HepG2 (cell line): ENCODE measurements around the gene SMAD3. TPM values are rescaled to one million over a fixed set of nuclear protein-coding genes. Genes with fewer than 3 reads are reported as not detected.

Source experiments
- BCL6 ChIP-seq: IDR thresholded peaks from 2 replicates; pipeline ENCODE4 v1.6.1; 2016; ENCODE audit warnings: missing genetic modification reagents, missing compliant biosample characterization
- POLR2AphosphoS5 ChIP-seq: IDR thresholded peaks from 2 replicates; pipeline ENCODE4 v1.6.1; 2012; ENCODE audit warnings: low read depth, low read length
- SALL2 ChIP-seq: sonication (generic); formaldehyde crosslinking; IDR thresholded peaks from 2 replicates; pipeline ENCODE4 v1.8.1; 2023; ENCODE audit warnings: mild to moderate bottlenecking, missing genetic modification reagents, inconsistent platforms
- ZBTB34 ChIP-seq: sonication (generic); formaldehyde crosslinking; IDR thresholded peaks from 2 replicates; pipeline ENCODE4 v1.8.0; 2022; ENCODE audit warnings: mild to moderate bottlenecking, missing genetic modification reagents
- ZBTB7A ChIP-seq: sonication (generic); formaldehyde crosslinking; IDR thresholded peaks from 2 replicates; pipeline ENCODE4 v1.8.0; 2022; ENCODE audit warnings: mild to moderate bottlenecking, missing genetic modification reagents
- ZNF407 ChIP-seq: sonication (generic); formaldehyde crosslinking; IDR thresholded peaks from one replicate; pipeline ENCODE4 v1.5.1; 2020; ENCODE audit warnings: mild to moderate bottlenecking, missing genetic modification reagents; ENCODE audit errors: not compliant biosample characterization
- ZNF430 ChIP-seq: sonication (generic); formaldehyde crosslinking; IDR thresholded peaks from 2 replicates; pipeline ENCODE4 v1.9.0; 2021; ENCODE audit warnings: mild to moderate bottlenecking, missing genetic modification reagents
- polyA plus RNA-seq, 8 experiments: library from polyadenylated mRNA; depleted of rRNA in 3 of 8; stranded (reverse) in 7 of 8; unstranded in 1 of 8; fragments of >200 nt; fragmentation: Illumina TruSeq in 4 of 8; extraction: Trizol in 4 of 8; gene quantifications; 2 replicates each; pipeline versions ENCODE4 v1.2.1 to v1.2.3, GENCODE V29; 2011 to 2016; ENCODE audit warnings: low read depth in 4 of 8, missing spikeins in 1 of 8, mixed read lengths in 1 of 8; ENCODE audit not compliant: insufficient read depth in 1 of 8
- total RNA-seq, 5 experiments: library from RNA; depleted of rRNA; stranded (reverse); fragments of >200 nt; fragmentation: Illumina TruSeq; extraction: Trizol; gene quantifications; 2 replicates each; pipeline ENCODE4 v1.2.3, GENCODE V29; 2016; ENCODE audit warnings: low read depth in 1 of 5
- TF ChIP-seq, protein P1 (sequence below): sonication (generic); formaldehyde crosslinking; conservative IDR thresholded peaks from 2 replicates; pipeline ENCODE4 v1.8.0; 2022; ENCODE audit warnings: mild to moderate bottlenecking, moderate library complexity, missing genetic modification reagents
- TF ChIP-seq, protein P2 (sequence below): sonication (generic); formaldehyde crosslinking; IDR thresholded peaks from 2 replicates; pipeline ENCODE4 v1.5.0; 2020; ENCODE audit warnings: mild to moderate bottlenecking, missing genetic modification reagents, borderline replicate concordance

Gene SMAD3
- total and polyA plus RNA-seq, 2 of the 13 experiments (the other 11 are each of a cell fraction or from before 2014, with no cell fraction given) = 8.6 to 56.3 TPM

- no peak for TF ChIP-seq ZNF407 (CRISPR knock-in tag)
- 0 out of 2 replicates have a peak, but pooled peaks have one; percentile 47 for TF ChIP-seq ZNF430 (CRISPR knock-in tag)
- no peak for TF ChIP-seq ZBTB34 (CRISPR knock-in tag)
- 0 out of 2 replicates have a peak, but pooled peaks have one; percentile 33 for TF ChIP-seq ZBTB7A (CRISPR knock-in tag)
- TF ChIP-seq POLR2AphosphoS5 = no peak
- TF ChIP-seq BCL6 (CRISPR knock-in tag) = peak; percentile 36; the same call in 1 of the 2 replicates
- TF ChIP-seq, protein P1, sequence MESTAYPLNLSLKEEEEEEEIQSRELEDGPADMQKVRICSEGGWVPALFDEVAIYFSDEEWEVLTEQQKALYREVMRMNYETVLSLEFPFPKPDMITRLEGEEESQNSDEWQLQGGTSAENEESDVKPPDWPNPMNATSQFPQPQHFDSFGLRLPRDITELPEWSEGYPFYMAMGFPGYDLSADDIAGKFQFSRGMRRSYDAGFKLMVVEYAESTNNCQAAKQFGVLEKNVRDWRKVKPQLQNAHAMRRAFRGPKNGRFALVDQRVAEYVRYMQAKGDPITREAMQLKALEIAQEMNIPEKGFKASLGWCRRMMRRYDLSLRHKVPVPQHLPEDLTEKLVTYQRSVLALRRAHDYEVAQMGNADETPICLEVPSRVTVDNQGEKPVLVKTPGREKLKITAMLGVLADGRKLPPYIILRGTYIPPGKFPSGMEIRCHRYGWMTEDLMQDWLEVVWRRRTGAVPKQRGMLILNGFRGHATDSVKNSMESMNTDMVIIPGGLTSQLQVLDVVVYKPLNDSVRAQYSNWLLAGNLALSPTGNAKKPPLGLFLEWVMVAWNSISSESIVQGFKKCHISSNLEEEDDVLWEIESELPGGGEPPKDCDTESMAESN (CRISPR knock-in tag) = no peak
- TF ChIP-seq, protein P2, sequence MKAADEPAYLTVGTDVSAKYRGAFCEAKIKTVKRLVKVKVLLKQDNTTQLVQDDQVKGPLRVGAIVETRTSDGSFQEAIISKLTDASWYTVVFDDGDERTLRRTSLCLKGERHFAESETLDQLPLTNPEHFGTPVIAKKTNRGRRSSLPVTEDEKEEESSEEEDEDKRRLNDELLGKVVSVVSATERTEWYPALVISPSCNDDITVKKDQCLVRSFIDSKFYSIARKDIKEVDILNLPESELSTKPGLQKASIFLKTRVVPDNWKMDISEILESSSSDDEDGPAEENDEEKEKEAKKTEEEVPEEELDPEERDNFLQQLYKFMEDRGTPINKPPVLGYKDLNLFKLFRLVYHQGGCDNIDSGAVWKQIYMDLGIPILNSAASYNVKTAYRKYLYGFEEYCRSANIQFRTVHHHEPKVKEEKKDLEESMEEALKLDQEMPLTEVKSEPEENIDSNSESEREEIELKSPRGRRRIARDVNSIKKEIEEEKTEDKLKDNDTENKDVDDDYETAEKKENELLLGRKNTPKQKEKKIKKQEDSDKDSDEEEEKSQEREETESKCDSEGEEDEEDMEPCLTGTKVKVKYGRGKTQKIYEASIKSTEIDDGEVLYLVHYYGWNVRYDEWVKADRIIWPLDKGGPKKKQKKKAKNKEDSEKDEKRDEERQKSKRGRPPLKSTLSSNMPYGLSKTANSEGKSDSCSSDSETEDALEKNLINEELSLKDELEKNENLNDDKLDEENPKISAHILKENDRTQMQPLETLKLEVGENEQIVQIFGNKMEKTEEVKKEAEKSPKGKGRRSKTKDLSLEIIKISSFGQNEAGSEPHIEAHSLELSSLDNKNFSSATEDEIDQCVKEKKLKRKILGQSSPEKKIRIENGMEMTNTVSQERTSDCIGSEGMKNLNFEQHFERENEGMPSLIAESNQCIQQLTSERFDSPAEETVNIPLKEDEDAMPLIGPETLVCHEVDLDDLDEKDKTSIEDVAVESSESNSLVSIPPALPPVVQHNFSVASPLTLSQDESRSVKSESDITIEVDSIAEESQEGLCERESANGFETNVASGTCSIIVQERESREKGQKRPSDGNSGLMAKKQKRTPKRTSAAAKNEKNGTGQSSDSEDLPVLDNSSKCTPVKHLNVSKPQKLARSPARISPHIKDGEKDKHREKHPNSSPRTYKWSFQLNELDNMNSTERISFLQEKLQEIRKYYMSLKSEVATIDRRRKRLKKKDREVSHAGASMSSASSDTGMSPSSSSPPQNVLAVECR = peak; percentile 52; the same call in 1 of the 2 replicates
- no peak for TF ChIP-seq SALL2 (CRISPR knock-in tag)
These were observed 33.4 kb downstream of the SMAD3 start (continued) for GRCh38 chr15:67098768-67099282.
